Neural progenitor cell (in vitro differentiated cells): ENCODE data around the gene MYO16. TPM values are rescaled to one million over a fixed set of nuclear protein-coding genes. Genes with fewer than 3 reads are reported as not detected.

Experiments
- DNase-seq: peaks from one replicate; pipeline ENCODE4 v3.0.0-alpha.2; 2016; ENCODE audit warnings: low spot score
- H2AFZ ChIP-seq: fragments of 200-600 bp; sonication (generic); replicated peaks from 2 replicates; pipeline ENCODE4 v1.6.1; 2016; ENCODE audit warnings: antibody characterized with exemption
- H3F3A ChIP-seq: fragments of 200-600 bp; sonication (generic); 2 replicates; pipeline ENCODE4 v1.6.1; 2016; ENCODE audit warnings: antibody characterized with exemption, low read depth
- H3K27ac ChIP-seq: fragments of 200-600 bp; sonication (generic); 2 replicates; pipeline ENCODE4 v1.5.1; 2016; ENCODE audit warnings: mild to moderate bottlenecking
- H3K27me3 ChIP-seq: fragments of 200-600 bp; sonication (generic); 2 replicates; pipeline ENCODE4 v1.6.1; 2016; ENCODE audit warnings: mild to moderate bottlenecking, moderate library complexity
- H3K36me3 ChIP-seq: fragments of 200-600 bp; sonication (generic); 2 replicates; pipeline ENCODE4 v1.5.1; 2016
- H3K4me1 ChIP-seq: fragments of 200-600 bp; sonication (generic); 2 replicates; pipeline ENCODE4 v1.6.1; 2016; ENCODE audit warnings: mixed run types
- H3K4me2 ChIP-seq: fragments of 200-600 bp; sonication (generic); 2 replicates; pipeline ENCODE4 v1.6.1; 2016
- H3K4me3 ChIP-seq: fragments of 200-600 bp; sonication (generic); 2 replicates; pipeline ENCODE4 v1.5.1; 2016
- H3K79me2 ChIP-seq: fragments of 200-600 bp; sonication (generic); 2 replicates; pipeline ENCODE4 v1.6.1; 2016; ENCODE audit warnings: low read depth
- H3K9ac ChIP-seq: fragments of 200-600 bp; sonication (generic); 2 replicates; pipeline ENCODE4 v1.6.1; 2016
- H3K9me3 ChIP-seq: fragments of 200-600 bp; sonication (generic); 2 replicates; pipeline ENCODE4 v1.5.1; 2016; ENCODE audit warnings: low read depth
- H4K20me1 ChIP-seq: fragments of 200-600 bp; sonication (generic); 2 replicates; pipeline ENCODE4 v1.6.1; 2016; ENCODE audit warnings: low read depth
- H3K27ac Mint-ChIP-seq: 3 replicates; pipeline ENCODE4 v1.8.0; 2021; ENCODE audit warnings: mixed read lengths
- H3K27me3 Mint-ChIP-seq: 2 replicates; pipeline ENCODE4 v1.8.0; 2022; ENCODE audit warnings: low read depth, mild to moderate bottlenecking, inconsistent platforms, moderate library complexity, mixed read lengths; ENCODE audit not compliant: insufficient read depth
- H3K36me3 Mint-ChIP-seq: 3 replicates; pipeline ENCODE4 v1.8.0; 2021; ENCODE audit warnings: mixed read lengths
- H3K4me1 Mint-ChIP-seq: 3 replicates; pipeline ENCODE4 v1.8.0; 2021; ENCODE audit warnings: mixed read lengths
- H3K4me3 Mint-ChIP-seq: 3 replicates; pipeline ENCODE4 v1.8.0; 2021; ENCODE audit warnings: mild to moderate bottlenecking, moderate library complexity, mixed read lengths
- H3K9me3 Mint-ChIP-seq: 3 replicates; pipeline ENCODE4 v1.8.0; 2020; ENCODE audit warnings: mixed read lengths
- EZH2 ChIP-seq: fragments of 200-600 bp; sonication (generic); IDR thresholded peaks from 2 replicates; pipeline ENCODE4 v1.6.1; 2017; ENCODE audit warnings: antibody characterized with exemption, mild to moderate bottlenecking, moderate library complexity
- EZH2phosphoT487 ChIP-seq: fragments of 200-600 bp; sonication (generic); IDR thresholded peaks from 2 replicates; pipeline ENCODE4 v1.6.1; 2017; ENCODE audit warnings: antibody characterized with exemption
- total RNA-seq: library from RNA; depleted of rRNA; stranded (reverse); fragments of >200 nt; gene quantifications from 2 replicates; pipeline ENCODE4 v1.2.3, GENCODE V29; 2015; ENCODE audit warnings: low replicate concordance
- TF ChIP-seq, protein P1 (sequence below): fragments of 200-600 bp; sonication (generic); IDR thresholded peaks from 2 replicates; pipeline ENCODE4 v1.5.1; 2017; ENCODE audit warnings: antibody characterized with exemption, mild to moderate bottlenecking

The MYO16 gene
- total RNA-seq, 1 donor from 2014 or later = 0.41 TPM

DNA sequence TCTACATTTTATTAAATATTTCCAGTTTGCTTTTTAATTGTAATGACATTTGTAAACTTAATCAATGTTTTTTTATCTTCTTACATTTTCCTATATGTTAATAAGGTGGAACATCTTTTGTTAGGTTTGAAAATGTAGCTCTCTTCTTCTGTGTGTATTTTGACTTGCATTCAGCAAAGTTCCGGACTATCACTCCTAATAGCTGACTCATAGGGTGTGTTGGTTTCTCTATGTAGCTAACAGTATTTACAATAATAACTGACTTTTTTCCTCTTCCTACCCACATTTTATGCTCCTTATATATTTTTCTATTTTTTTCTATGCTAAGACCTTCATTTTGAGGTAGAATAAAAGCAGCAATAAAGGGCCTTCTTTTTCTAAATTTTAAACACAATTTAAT, 28.1 kb downstream of the MYO16 start:
- Histone ChIP-seq H2AFZ (no peak overlapping the region), H3K4me2 (no peak overlapping the region), H3K27me3 (no peaks in the 10 kb centered on the region), H4K20me1 (no peaks in the 10 kb centered on the region), H3K9ac (no peak overlapping the region), H3K27ac (no peak overlapping the region), H3K9me3 (no peaks in the 10 kb centered on the region), H3K4me1 (no peaks in the 10 kb centered on the region), H3F3A (no peaks in the 10 kb centered on the region), H3K4me3 (no peak overlapping the region), H3K36me3 (no peaks in the 10 kb centered on the region), H3K79me2 (no peaks in the 10 kb centered on the region)
- TF ChIP-seq, protein P1, sequence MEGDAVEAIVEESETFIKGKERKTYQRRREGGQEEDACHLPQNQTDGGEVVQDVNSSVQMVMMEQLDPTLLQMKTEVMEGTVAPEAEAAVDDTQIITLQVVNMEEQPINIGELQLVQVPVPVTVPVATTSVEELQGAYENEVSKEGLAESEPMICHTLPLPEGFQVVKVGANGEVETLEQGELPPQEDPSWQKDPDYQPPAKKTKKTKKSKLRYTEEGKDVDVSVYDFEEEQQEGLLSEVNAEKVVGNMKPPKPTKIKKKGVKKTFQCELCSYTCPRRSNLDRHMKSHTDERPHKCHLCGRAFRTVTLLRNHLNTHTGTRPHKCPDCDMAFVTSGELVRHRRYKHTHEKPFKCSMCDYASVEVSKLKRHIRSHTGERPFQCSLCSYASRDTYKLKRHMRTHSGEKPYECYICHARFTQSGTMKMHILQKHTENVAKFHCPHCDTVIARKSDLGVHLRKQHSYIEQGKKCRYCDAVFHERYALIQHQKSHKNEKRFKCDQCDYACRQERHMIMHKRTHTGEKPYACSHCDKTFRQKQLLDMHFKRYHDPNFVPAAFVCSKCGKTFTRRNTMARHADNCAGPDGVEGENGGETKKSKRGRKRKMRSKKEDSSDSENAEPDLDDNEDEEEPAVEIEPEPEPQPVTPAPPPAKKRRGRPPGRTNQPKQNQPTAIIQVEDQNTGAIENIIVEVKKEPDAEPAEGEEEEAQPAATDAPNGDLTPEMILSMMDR = no peak
- TF ChIP-seq EZH2phosphoT487 (no peak), EZH2 (no peak)
- no peak overlapping the region for H3K4me3 Mint-ChIP-seq
- no peaks in the 10 kb centered on the region for H3K36me3 Mint-ChIP-seq
- H3K4me1 Mint-ChIP-seq = no peaks in the 10 kb centered on the region
- DNase-seq = no peak
- H3K27me3 Mint-ChIP-seq = no peaks in the 10 kb centered on the region
- H3K9me3 Mint-ChIP-seq = no peaks in the 10 kb centered on the region
- no peak overlapping the region for H3K27ac Mint-ChIP-seq

DNA sequence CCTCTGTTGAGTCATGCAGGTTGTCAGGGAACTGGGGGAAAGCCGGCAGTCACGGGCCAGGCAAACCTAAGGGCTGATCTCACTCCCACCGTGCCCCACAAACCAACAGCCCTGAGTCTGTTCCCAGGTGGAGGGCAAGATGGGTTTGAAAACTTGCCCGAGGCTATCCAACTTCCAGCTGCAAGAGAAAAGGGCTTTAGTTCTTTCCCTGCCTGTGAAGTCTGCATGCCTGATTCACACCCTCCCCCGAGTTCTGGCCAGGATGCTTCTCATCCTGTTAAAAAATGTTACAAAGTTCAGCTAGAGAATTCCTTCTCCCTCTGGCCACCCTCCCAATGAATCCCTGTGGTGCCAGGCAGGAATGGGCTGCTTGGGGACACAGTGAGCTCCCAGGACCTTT, 33.1 kb downstream of the MYO16 start:
- Histone ChIP-seq H3F3A (no peaks in the 10 kb centered on the region), H3K36me3 (no peaks in the 10 kb centered on the region), H3K4me2 (no peak overlapping the region), H4K20me1 (no peaks in the 10 kb centered on the region), H3K4me1 (no peaks in the 10 kb centered on the region), H3K4me3 (no peak overlapping the region), H3K27ac (no peak overlapping the region), H3K9me3 (no peaks in the 10 kb centered on the region), H2AFZ (no peak overlapping the region), H3K27me3 (no peaks in the 10 kb centered on the region), H3K79me2 (no peaks in the 10 kb centered on the region), H3K9ac (no peak overlapping the region)
- TF ChIP-seq EZH2phosphoT487 = no peak
- no peak for TF ChIP-seq EZH2
- TF ChIP-seq, protein P1 = no peak
- Mint-ChIP-seq H3K36me3 (no peaks in the 10 kb centered on the region), H3K27ac (no peak overlapping the region), H3K4me1 (no peaks in the 10 kb centered on the region), H3K9me3 (peaks cover 2% of the 10 kb centered on the region), H3K27me3 (no peaks in the 10 kb centered on the region), H3K4me3 (no peak overlapping the region)
- no peak for DNase-seq

DNA sequence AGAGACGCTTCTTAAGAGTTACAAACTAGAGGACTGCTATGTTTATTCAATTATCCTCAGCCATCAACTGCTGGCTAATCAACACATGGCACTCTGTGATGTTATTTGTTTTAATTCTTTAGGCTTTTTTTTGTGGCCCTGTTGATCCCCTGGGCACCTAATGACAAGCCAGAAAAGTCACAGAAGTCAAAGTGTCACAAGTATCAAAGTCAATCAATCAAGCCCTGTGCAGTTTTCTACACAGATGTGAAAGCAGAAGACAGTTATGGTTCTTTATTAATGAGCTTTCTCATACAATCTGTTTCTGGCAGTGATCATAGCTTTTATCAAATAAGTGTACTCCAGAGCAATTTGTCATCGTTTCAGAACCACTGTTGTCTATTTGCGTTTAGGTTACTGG, 34.3 kb downstream of the MYO16 start:
- Histone ChIP-seq H3K79me2 (no peaks in the 10 kb centered on the region), H2AFZ (no peak overlapping the region), H3K4me2 (no peak overlapping the region), H3K36me3 (no peaks in the 10 kb centered on the region), H3K4me3 (no peak overlapping the region), H3F3A (no peaks in the 10 kb centered on the region), H3K9ac (no peak overlapping the region), H3K4me1 (no peaks in the 10 kb centered on the region), H3K9me3 (no peaks in the 10 kb centered on the region), H3K27me3 (no peaks in the 10 kb centered on the region), H3K27ac (no peak overlapping the region), H4K20me1 (no peaks in the 10 kb centered on the region)
- H3K4me1 Mint-ChIP-seq = no peaks in the 10 kb centered on the region
- H3K4me3 Mint-ChIP-seq = no peak overlapping the region
- H3K27ac Mint-ChIP-seq = no peak overlapping the region
- no peaks in the 10 kb centered on the region for H3K36me3 Mint-ChIP-seq
- no peak for DNase-seq
- TF ChIP-seq EZH2 (no peak), EZH2phosphoT487 (no peak)
- TF ChIP-seq, protein P1 = no peak
- peaks cover 2% of the 10 kb centered on the region for H3K9me3 Mint-ChIP-seq
- no peaks in the 10 kb centered on the region for H3K27me3 Mint-ChIP-seq

DNA sequence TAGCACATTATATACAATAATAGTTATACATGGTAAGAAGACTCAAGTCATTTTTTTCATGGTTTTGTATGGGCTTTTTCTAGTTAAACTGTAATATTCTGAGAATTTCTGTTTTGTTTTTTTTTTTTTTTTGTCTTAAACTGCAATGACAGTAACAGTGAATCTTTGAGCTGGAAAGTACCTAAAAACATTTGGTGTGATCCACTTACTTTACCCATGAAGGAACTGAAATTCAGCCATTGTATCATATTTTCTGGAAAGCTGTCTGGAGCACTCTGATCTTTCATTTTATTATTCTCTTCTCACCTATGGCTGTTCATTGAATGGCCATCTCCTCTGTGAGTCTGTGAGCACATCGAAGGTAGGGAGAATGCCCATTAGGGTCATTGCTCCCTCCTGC, 37.8 kb downstream of the MYO16 start:
- no peaks in the 10 kb centered on the region for H3K27me3 ChIP-seq

More for the DNA sequence above, 37.8 kb downstream of the MYO16 start:
- H3K27me3 Mint-ChIP-seq = no peaks in the 10 kb centered on the region
- no peaks in the 10 kb centered on the region for H3K79me2 ChIP-seq
- no peak overlapping the region for H3K4me2 ChIP-seq
- peaks cover 2% of the 10 kb centered on the region for H3K9me3 Mint-ChIP-seq
- no peak overlapping the region for H3K9ac ChIP-seq
- no peaks in the 10 kb centered on the region for H3F3A ChIP-seq
- H3K4me1 Mint-ChIP-seq = no peaks in the 10 kb centered on the region
- H3K36me3 Mint-ChIP-seq = no peaks in the 10 kb centered on the region
- H3K4me3 Mint-ChIP-seq = no peak overlapping the region
- no peaks in the 10 kb centered on the region for H3K9me3 ChIP-seq
- no peak overlapping the region for H3K27ac Mint-ChIP-seq
- no peak overlapping the region for H2AFZ ChIP-seq
- H3K4me3 ChIP-seq = no peak overlapping the region
- TF ChIP-seq EZH2phosphoT487 (no peak), EZH2 (no peak)
- TF ChIP-seq, protein P1 = no peak
- H3K4me1 ChIP-seq = no peaks in the 10 kb centered on the region
- H4K20me1 ChIP-seq = no peaks in the 10 kb centered on the region
- no peak for DNase-seq
- H3K36me3 ChIP-seq = no peaks in the 10 kb centered on the region
- H3K27ac ChIP-seq = no peak overlapping the region
